Neural cell (in vitro differentiated cells): ENCODE measurements around the gene FDXACB1.

Experiments
- CTCF ChIP-seq: fragments of 450-650 bp; IDR thresholded peaks from 2 replicates; pipeline ENCODE4 v1.5.1; 2014; ENCODE audit warnings: antibody characterized with exemption, mild to moderate bottlenecking, moderate library complexity; ENCODE audit not compliant: poor library complexity, severe bottlenecking
- EP300 ChIP-seq: fragments of 450-650 bp; conservative IDR thresholded peaks from 2 replicates; pipeline ENCODE4 v1.6.1; 2014; ENCODE audit warnings: antibody characterized with exemption, mild to moderate bottlenecking, moderate library complexity; ENCODE audit not compliant: poor library complexity, severe bottlenecking
- EZH2 ChIP-seq: fragments of 200-600, 300-800 bp; shearing (Covaris generic), sonication (generic); IDR thresholded peaks from 2 replicates; pipeline ENCODE4 v1.6.1; 2014; ENCODE audit warnings: antibody characterized with exemption, low read length, borderline replicate concordance, mild to moderate bottlenecking; ENCODE audit not compliant: insufficient read depth, poor library complexity, severe bottlenecking
- POLR2AphosphoS5 ChIP-seq: IDR thresholded peaks from 2 replicates; pipeline ENCODE4 v1.6.1; 2012
- RAD21 ChIP-seq: fragments of 450-650 bp; conservative IDR thresholded peaks from 2 replicates; pipeline ENCODE4 v1.6.1; 2014; ENCODE audit warnings: antibody characterized with exemption, mild to moderate bottlenecking, moderate library complexity
- REST ChIP-seq: IDR thresholded peaks from 2 replicates; pipeline ENCODE4 v1.6.1; 2012; ENCODE audit warnings: borderline replicate concordance
- TAF1 ChIP-seq: IDR thresholded peaks from 2 replicates; pipeline ENCODE4 v1.6.1; 2012; ENCODE audit warnings: low read depth

GRCh38 chr11:111870886-111871692, 7.9 kb downstream of the FDXACB1 start, which contains the start of gene ALG9:
- TF ChIP-seq POLR2AphosphoS5 (peak; percentile 60), EP300 (peak; percentile 19), EZH2 (no peak), RAD21 (no peak), REST (peak; percentile 83), CTCF (peak; percentile 60), TAF1 (no peak)
